GM12874 (cell line): ENCODE results near the gene RAD9A.

Source experiments
- TF ChIP-seq, protein P1 (sequence below): IDR thresholded peaks from 2 replicates; pipeline ENCODE4 v1.5.1; 2011; ENCODE audit warnings: low read depth, mild to moderate bottlenecking, control low read depth, low read length, moderate library complexity; ENCODE audit not compliant: insufficient read depth

Gene RAD9A

DNA sequence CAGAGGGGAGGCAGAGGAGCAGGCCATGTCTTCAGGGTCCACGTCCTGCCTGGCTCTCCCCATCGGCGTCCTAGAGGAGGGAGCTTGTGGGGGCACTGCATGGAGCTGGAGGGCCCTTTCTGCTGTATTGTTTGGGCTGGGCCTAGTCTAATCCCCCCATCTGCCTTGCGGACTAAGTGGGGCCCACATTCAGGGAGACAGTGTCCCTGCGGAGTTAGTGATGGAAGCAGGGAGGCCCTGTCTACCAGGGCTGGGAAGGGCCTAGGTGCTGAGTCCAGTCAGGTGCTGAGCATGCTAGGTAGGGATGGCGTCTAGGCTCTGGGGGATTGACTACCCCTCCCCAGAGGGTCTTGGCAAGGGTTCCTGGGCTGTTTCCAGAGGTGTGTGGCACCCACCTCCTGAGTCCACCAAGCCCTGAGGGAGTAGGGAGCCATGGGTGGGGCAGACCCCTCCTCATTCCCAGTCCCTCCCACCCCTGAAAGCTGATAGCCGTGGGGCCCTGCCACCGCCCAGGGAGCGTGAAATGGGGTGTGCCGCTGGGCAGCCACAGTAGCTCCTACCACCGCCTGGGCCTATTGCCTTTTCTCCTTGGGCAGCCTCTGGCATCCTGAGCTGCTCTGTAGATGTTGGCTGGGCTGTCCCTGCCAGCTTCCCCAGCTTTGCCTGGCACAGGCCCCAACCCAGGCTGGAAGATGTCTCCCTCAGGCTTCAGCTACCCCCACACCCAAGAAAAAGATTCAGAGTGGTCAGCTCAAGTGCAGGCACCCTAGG is 36.6 kb upstream of the RAD9A start:
- TF ChIP-seq, protein P1, sequence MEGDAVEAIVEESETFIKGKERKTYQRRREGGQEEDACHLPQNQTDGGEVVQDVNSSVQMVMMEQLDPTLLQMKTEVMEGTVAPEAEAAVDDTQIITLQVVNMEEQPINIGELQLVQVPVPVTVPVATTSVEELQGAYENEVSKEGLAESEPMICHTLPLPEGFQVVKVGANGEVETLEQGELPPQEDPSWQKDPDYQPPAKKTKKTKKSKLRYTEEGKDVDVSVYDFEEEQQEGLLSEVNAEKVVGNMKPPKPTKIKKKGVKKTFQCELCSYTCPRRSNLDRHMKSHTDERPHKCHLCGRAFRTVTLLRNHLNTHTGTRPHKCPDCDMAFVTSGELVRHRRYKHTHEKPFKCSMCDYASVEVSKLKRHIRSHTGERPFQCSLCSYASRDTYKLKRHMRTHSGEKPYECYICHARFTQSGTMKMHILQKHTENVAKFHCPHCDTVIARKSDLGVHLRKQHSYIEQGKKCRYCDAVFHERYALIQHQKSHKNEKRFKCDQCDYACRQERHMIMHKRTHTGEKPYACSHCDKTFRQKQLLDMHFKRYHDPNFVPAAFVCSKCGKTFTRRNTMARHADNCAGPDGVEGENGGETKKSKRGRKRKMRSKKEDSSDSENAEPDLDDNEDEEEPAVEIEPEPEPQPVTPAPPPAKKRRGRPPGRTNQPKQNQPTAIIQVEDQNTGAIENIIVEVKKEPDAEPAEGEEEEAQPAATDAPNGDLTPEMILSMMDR, result no peak

GRCh38 chr11:67355794-67356386 is 35.9 kb upstream of the RAD9A start:
- TF ChIP-seq, protein P1, result no peak

GRCh38 chr11:67356387-67356863 is 35.4 kb upstream of the RAD9A start:
- TF ChIP-seq, protein P1, result no peak

DNA sequence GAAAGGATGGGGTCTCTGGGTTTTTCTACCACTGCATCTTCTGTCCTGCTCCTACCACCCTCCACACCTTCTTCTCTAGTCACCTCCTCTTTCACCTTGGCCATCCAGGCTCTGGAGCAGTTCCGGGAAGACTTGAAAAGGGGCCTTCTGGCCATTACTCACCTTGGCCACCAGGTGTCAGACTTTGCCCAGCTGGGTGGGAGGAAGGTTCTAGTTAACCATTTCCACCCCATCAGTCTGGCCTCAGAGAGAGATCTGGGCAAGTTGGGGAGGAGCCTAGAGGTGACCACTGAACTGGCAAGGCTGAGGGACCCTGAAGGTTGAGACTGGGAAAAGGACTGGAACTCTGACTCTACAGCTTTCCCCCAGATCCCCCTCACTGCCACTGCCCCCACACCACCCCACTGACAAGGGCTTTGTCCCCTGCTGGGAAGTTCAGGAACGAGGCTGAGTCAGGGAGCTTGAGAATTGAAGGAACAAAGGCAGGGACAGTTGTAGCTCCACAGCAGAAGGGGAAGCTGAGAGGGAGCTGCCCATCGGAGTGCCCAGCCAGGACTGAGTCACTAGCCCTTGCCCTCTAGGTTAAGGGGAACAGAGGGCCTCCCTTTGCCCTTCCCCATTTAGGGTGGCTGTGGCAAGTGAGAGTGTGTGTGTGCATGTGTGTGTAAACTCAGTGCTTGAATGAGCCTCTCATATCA is 34.8 kb upstream of the RAD9A start:
- TF ChIP-seq, protein P1, result peak; percentile 91

DNA sequence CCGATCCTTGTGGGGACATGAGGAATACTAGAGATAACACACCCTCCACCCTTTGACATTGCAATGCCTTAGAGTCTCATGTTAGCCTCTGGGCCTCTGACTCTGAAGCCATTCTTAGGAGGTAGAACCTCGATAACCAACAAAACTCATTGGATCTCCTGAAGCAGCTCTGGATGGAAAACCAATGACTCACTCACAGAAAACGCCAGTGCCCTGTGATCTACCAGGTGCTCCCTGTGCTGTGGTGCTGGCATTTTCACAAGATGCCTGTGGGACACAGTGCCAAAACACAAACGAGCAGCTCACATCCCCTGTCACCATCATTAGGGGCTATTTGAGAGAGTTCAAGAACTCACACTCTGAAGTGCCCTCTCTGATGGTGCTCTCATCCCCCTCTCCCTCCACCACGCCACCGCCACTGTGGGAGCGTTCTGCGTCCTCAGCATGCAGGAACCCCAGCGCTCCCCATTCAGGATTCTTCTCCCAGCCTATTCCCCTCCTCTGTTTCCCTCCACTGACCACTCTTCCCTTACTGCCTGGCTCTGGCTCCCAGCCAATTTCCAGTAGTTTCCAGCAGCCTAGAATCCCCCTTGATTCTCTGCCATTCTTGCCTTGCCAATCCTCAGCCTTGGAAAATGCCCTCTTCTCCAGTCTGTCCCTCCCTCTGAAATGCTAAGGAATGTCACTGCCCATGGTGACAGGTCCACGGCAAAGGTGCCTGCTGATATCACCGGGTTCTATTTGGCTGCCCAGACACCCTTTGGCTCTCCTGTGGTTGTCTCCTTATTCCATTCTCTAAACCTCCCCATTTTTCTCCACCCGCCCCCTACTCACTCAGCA is 33.7 kb upstream of the RAD9A start:
- TF ChIP-seq, protein P1, result no peak

DNA sequence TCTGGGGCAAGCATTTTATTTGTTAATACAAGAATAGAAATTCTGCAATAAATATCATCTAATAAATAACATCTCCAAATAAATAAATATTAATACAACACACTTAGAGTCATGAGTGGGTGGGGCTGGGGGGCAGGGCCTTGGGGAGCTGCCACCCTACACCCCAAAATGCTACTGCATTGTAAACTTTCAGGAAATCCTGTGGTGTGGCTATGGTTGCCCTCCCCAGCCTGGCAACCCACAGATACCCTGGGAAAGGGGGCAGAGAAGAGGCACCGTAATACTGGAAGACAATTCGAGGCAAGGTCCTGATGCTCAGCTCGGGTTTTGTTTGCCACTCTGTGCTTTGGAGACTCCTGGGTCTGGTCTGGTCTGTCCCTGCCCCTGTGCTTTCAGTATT is 27.6 kb upstream of the RAD9A start:
- TF ChIP-seq, protein P1, result no peak
